Measurements from ENCODE around the gene EPHB6. TPM values are rescaled to one million over a fixed set of nuclear protein-coding genes. Genes with fewer than 3 reads are reported as not detected.

EPHB6 gene
- total RNA-seq, 4 donors from 2014 or later = 15.2 to 40.4 (median 26.1) TPM

DNA sequence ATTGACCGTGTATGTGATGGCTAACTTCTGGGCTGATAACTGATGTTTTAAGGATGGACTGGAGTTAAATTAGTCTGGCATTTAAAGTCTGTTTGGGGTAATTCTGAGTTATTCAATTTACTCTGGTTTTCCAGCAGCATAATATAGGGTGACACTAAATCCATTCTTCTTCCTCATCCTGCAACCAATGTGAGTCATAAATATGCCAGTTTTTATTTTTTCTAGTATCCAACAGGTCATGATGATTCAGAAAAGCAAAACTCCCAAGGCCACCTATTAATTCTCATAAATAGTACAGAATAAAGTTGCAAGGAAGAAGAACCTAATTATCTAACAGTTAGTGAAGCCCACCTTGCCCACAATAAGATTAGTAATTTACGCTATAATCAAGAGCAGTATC lies 7.5 kb upstream of the EPHB6 start:
- H3K27me3 ChIP-seq = peaks cover 0 to 10% (median 0%) of the 10 kb centered on the region in 4 donors
- no peak for DNase-seq
- no peaks in the 10 kb centered on the region for H3K4me1 ChIP-seq
- no peak overlapping the region for H3K4me3 ChIP-seq
- no peaks in the 10 kb centered on the region for H3K9me3 ChIP-seq
- 78 to 92% methylated on average over 2 of the region's 2 CpGs for WGBS, 2 donors
- no peak overlapping the region for H3K27ac ChIP-seq
- TF ChIP-seq, protein P1, sequence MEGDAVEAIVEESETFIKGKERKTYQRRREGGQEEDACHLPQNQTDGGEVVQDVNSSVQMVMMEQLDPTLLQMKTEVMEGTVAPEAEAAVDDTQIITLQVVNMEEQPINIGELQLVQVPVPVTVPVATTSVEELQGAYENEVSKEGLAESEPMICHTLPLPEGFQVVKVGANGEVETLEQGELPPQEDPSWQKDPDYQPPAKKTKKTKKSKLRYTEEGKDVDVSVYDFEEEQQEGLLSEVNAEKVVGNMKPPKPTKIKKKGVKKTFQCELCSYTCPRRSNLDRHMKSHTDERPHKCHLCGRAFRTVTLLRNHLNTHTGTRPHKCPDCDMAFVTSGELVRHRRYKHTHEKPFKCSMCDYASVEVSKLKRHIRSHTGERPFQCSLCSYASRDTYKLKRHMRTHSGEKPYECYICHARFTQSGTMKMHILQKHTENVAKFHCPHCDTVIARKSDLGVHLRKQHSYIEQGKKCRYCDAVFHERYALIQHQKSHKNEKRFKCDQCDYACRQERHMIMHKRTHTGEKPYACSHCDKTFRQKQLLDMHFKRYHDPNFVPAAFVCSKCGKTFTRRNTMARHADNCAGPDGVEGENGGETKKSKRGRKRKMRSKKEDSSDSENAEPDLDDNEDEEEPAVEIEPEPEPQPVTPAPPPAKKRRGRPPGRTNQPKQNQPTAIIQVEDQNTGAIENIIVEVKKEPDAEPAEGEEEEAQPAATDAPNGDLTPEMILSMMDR (IDR thresholded peaks at IDR 0.05) = no peak
- no peaks in the 10 kb centered on the region for H3K36me3 ChIP-seq
- intact Hi-C loops (cut with DNase I) = no loop called here

DNA sequence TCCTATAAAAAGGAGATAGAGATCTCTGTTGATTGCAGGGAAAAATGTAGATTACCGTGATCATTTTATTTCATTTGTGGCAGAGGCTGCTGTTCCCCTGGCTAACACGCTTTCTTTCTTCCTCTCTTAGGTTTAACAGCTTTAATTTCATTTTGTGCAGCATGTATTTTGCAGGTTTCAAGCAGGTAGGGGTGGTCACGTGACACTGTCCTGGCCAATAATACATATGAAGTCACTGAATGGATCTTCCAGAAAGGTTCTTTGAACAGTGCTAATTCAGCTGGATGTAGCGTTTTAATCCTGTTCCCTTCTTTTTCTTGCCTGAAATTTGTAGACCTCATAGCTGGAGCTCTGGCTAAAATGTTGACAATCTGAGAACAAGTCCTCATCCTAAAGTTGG lies 3.6 kb upstream of the EPHB6 start:
- TF ChIP-seq, protein P1 (IDR thresholded peaks at IDR 0.05) = no peak
- TF ChIP-seq POLR2A (IDR thresholded peaks at IDR 0.05) = no peak
- intact Hi-C loops (cut with DNase I) = no loop called here
- 87 to 88% methylated on average over 4 of the region's 4 CpGs for WGBS, 2 donors

DNA sequence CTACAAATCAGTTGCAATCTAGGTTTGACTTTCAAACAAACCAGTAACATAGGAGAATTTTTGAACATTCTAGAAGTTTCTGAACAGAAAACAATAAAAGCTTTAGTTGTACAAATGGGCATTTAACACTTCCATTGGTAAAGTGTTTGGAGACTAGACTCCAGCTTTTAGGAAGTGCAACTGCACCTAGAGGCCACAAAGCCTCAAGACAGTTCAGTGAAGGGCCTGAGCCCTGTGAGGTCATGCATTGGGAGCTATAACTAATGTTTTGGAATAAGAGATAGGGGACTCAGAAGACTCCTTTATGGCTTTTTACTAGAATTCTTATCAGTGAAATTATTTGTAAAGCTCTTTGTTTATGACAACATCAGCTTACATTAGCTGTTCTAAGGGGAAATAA lies 3.0 kb upstream of the EPHB6 start:
- no peak overlapping the region for H3K27ac ChIP-seq
- intact Hi-C loops (cut with DNase I) = no loop called here
- H3K9me3 ChIP-seq = no peaks in the 10 kb centered on the region
- H3K4me1 ChIP-seq = peaks cover 12 to 29% (median 20%) of the 10 kb centered on the region in 3 donors
- H3K4me3 ChIP-seq = no peak overlapping the region
- peaks cover 0 to 10% (median 0%) of the 10 kb centered on the region in 4 donors for H3K27me3 ChIP-seq
- TF ChIP-seq, protein P1 (IDR thresholded peaks at IDR 0.05) = no peak
- no peak for TF ChIP-seq POLR2A (IDR thresholded peaks at IDR 0.05)
- DNase-seq = no peak
- H3K36me3 ChIP-seq = no peaks in the 10 kb centered on the region

More for the DNA sequence above, 3.6 kb upstream of the EPHB6 start:
- H3K4me1 ChIP-seq = peaks cover 12 to 23% (median 14%) of the 10 kb centered on the region in 3 donors
- DNase-seq = no peak
- no peak overlapping the region for H3K27ac ChIP-seq
- H3K27me3 ChIP-seq = peaks cover 0 to 10% (median 0%) of the 10 kb centered on the region in 4 donors
- no peak overlapping the region for H3K4me3 ChIP-seq
- no peaks in the 10 kb centered on the region for H3K9me3 ChIP-seq
- H3K36me3 ChIP-seq = no peaks in the 10 kb centered on the region

DNA sequence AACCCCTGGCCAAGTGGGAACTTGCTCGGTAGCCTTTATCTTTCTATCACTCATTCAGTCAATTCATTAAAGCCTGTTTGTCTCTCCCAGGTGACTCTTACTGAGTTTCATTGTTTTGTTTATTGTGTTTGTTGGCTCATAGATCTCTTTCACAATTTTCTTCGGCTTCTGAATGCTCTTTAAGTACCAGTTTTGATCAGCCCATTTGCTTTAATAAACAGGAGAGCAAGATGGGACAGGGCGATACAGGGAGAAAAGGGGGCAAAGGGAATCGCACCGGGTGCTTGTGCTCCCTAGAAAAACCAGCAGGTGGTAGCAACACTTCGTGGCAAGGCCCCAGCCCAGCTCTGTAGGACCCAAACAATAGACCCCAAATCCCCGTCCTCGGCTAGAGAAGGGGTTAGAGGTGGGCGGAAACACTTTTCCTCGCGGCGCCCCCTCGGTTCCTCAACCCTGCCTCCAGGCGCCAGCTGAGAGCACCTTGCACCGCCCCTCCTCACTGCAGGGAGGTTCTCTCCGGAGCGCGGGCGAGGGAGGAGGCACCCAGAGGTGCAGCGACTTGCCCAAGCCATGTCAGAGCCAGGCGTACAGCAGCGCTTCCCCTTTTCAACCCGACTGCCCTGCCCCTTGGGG lies 1.0 kb upstream of the EPHB6 start:
- intact Hi-C loops (cut with DNase I) = no loop called here
- peak overlapping the region; percentile 74 to 78 (median 77) for H3K4me3 ChIP-seq
- H3K9me3 ChIP-seq = no peaks in the 10 kb centered on the region
- no peak for TF ChIP-seq POLR2A (IDR thresholded peaks at IDR 0.05)
- TF ChIP-seq, protein P1 (IDR thresholded peaks at IDR 0.05) = peak; percentile 74 to 86 (median 79)
- peak; percentile 57 for DNase-seq
- WGBS, 2 donors = 0 to 2% methylated on average over 11 to 16 of the region's 23 CpGs
- H3K27me3 ChIP-seq = peaks cover 0 to 10% (median 0%) of the 10 kb centered on the region in 4 donors
- H3K27ac ChIP-seq = peak overlapping the region; percentile 85 to 94 (median 90)
- peaks cover 19 to 40% (median 24%) of the 10 kb centered on the region in 3 donors for H3K4me1 ChIP-seq
- no peaks in the 10 kb centered on the region for H3K36me3 ChIP-seq

DNA sequence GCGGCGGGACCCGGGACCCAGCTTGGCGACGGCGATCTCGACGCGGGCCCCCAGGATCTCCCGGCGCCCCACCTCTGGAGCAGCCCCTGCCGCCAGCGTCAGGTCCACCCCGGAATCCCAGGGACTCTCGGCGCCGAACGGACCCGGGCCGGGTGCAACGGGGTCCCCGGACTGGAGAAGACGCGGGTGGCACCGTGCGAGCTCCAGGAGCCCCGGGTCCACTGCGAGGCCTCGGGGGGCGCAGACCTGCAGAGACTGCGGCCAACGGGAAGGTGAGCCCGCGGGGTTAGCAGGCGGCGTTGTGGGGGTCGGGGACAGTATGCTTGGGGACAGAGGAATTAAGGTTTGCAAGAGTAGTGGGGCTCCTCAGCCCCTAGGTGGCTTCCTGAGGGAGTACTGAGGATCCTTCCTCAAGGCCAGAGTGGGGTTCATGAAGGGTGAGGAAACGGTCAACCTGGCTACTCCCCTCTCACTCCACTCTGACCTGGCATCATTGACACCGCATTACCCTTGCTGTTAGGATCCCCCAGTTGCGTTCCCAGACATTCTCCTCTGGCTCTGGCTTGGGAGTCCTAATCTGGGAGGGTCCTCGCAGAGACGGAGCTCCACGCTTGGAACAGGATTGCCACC lies 353 bp downstream of the EPHB6 start:
- Histone ChIP-seq H3K27me3 (no peaks in the 10 kb centered on the region), H3K36me3 (no peaks in the 10 kb centered on the region), H3K27ac (peak overlapping the region; percentile 85 to 94 (median 90)), H3K4me1 (peaks cover 23 to 48% (median 24%) of the 10 kb centered on the region in 3 donors), H3K9me3 (no peaks in the 10 kb centered on the region), H3K4me3 (peak overlapping the region; percentile 74 to 78 (median 77))
- intact Hi-C loops (cut with DNase I) = no loop called here
- 14 to 20% methylated on average over 5 to 11 of the region's 43 CpGs for WGBS, 2 donors
- TF ChIP-seq, protein P1 (IDR thresholded peaks at IDR 0.05) = peak in 1 of 6 experiments; percentile 6
- TF ChIP-seq POLR2A (IDR thresholded peaks at IDR 0.05) = no peak
- DNase-seq = no peak
